IPS-18a (cell line): ENCODE measurements around the gene MRPS21.
A peak's percentile ranks its signal among the peaks of the same experiment; 100 is the strongest.

Source experiments
- H3K27ac ChIP-seq: one replicate; pipeline ENCODE4 v1.5.1; 2013; ENCODE audit warnings: low read length
- H3K27me3 ChIP-seq: one replicate; pipeline ENCODE4 v1.6.1; 2013; ENCODE audit warnings: mild to moderate bottlenecking, low read length; ENCODE audit not compliant: control insufficient read depth, insufficient read depth
- H3K36me3 ChIP-seq: one replicate; pipeline ENCODE4 v1.6.1; 2013; ENCODE audit warnings: low read depth, low read length; ENCODE audit not compliant: control insufficient read depth
- H3K4me1 ChIP-seq: one replicate; pipeline ENCODE4 v1.6.1; 2013; ENCODE audit warnings: low read depth, low read length; ENCODE audit not compliant: control insufficient read depth
- H3K4me3 ChIP-seq: one replicate; pipeline ENCODE4 v1.5.1; 2013; ENCODE audit warnings: low read length
- H3K9ac ChIP-seq: one replicate; pipeline ENCODE4 v1.6.1; 2013; ENCODE audit warnings: mild to moderate bottlenecking, low read length, moderate library complexity
- H3K9me3 ChIP-seq: one replicate; pipeline ENCODE4 v1.6.1; 2013; ENCODE audit warnings: low read depth, low read length; ENCODE audit not compliant: control insufficient read depth

The MRPS21 gene

DNA sequence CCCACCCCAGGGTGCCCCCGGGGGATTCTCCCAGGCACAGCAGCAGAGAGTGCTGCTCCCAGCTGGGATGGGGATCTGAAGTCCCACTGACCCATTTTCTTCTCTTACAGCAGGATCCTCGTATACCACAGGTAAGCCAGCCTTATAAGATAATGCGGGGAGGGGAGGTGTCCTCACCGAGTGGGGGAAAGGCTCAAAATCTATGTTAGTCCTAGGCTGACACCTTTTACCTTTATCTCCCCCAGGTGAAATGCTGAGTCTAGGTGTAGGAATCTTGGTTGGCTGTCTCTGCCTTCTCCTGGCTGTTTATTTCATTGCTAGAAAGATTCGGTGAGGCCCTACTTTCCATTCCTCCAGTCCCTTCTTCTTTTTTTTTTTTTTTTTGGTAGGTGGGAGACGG lies 30.1 kb upstream of the MRPS21 start:
- Histone ChIP-seq H3K9ac (no peak overlapping the region), H3K36me3 (peaks cover 50% of the 10 kb centered on the region), H3K9me3 (no peaks in the 10 kb centered on the region), H3K27me3 (no peaks in the 10 kb centered on the region), H3K4me3 (no peak overlapping the region), H3K27ac (no peak overlapping the region), H3K4me1 (peaks cover 6% of the 10 kb centered on the region)

DNA sequence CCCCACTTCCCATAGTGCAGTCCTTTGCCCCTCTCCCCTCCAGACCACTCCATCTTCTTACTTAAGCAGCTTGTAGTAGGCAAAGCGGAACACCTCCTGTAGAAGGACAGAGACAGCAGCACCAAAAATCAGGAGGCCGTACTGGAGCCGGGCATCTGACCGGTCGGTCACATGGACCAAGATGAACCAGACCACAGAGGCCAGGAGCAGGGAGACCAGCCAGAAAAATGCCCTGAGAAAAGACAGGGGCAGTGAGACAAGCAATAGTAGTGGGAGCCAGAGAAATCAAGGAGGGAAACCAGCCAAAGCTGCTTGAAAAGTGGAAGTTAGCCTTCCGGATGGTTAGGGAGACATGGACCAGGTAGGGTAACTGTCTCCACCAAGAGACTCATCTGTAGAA lies 25.8 kb upstream of the MRPS21 start:
- Histone ChIP-seq H3K9me3 (no peaks in the 10 kb centered on the region), H3K4me3 (peak overlapping the region; percentile 89), H3K27ac (no peak overlapping the region), H3K27me3 (no peaks in the 10 kb centered on the region), H3K9ac (peak overlapping the region; percentile 79), H3K36me3 (peaks cover 34% of the 10 kb centered on the region), H3K4me1 (peaks cover 12% of the 10 kb centered on the region)

GRCh38 chr1:150268340-150268704 lies 25.3 kb upstream of the MRPS21 start:
- Histone ChIP-seq H3K4me1 (peaks cover 16% of the 10 kb centered on the region), H3K4me3 (peak overlapping the region; percentile 89), H3K36me3 (peaks cover 30% of the 10 kb centered on the region), H3K27me3 (no peaks in the 10 kb centered on the region), H3K9ac (peak overlapping the region; percentile 79), H3K27ac (peak overlapping the region; percentile 43), H3K9me3 (no peaks in the 10 kb centered on the region)

DNA sequence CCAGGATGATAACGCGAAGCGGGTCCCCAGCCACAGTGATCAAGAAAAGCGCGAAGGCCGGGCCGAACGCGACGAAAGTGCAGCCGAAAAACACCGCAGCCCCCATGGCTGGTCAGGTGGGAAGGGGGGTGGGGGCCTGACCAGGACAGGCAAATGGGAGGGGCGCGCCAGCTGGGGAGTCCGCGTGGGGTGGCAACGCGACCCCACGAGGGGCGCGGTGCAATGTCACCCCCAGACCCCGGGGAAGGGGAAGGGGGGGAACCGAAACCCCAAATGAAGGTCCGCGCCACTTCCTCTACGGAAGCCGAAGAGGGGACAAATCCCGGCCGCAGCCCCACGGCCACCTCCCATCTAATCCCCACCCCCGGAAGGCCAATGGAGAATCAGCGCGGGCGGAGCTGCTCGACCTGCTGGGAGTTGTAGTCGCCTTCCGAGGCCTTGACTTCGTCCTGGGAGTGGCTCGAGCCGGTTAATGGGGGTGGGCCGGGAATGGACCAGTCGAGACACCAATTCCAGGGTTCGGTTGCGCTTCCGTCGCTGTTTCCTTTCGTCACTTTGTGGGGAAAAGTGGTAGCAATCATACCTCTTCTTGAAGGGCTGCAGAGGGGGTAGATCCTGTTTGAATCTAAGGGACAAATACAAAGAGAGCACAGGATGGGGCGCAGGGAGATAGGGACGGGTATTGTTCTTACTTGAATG lies 24.8 kb upstream of the MRPS21 start, which contains the start of gene APH1A:
Gene APH1A (minus strand): TSS at position 312 of the 699 bp plus-strand sequence. CDS start 206 bp downstream, at position 106.
- Histone ChIP-seq H3K27ac (peak within 1 kb of the TSS; percentile 59), H3K27me3 (no peaks in the 10 kb centered on the region), H3K36me3 (peaks cover 30% of the 10 kb centered on the region), H3K4me1 (peaks cover 19% of the 10 kb centered on the region), H3K9me3 (no peaks in the 10 kb centered on the region), H3K9ac (peak within 1 kb of the TSS; percentile 79), H3K4me3 (peak within 1 kb of the TSS; percentile 89)

DNA sequence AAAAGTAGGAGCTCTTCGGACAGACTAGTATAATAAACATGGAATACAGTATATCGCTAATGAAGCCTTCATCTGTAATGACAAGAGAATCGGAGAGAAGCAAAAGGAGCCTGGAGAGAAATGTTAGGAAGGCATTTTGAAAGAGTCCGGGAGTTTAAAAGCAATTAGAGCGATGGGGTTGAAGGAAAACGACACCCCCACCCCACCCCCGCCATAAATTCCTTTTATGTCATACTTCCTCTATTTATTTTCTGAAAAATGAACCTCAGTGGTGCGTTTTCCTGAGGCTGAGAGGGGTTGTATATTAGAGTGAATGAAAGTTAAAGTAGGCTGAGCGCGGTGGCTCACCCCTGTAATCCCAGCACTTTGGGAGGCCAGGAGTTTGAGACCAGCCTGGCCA lies 24.2 kb upstream of the MRPS21 start:
- Histone ChIP-seq H3K9ac (peak overlapping the region; percentile 60), H3K27me3 (no peaks in the 10 kb centered on the region), H3K9me3 (no peaks in the 10 kb centered on the region), H3K36me3 (peaks cover 26% of the 10 kb centered on the region), H3K27ac (peak overlapping the region; percentile 59), H3K4me1 (peaks cover 19% of the 10 kb centered on the region), H3K4me3 (peak overlapping the region; percentile 89)

DNA sequence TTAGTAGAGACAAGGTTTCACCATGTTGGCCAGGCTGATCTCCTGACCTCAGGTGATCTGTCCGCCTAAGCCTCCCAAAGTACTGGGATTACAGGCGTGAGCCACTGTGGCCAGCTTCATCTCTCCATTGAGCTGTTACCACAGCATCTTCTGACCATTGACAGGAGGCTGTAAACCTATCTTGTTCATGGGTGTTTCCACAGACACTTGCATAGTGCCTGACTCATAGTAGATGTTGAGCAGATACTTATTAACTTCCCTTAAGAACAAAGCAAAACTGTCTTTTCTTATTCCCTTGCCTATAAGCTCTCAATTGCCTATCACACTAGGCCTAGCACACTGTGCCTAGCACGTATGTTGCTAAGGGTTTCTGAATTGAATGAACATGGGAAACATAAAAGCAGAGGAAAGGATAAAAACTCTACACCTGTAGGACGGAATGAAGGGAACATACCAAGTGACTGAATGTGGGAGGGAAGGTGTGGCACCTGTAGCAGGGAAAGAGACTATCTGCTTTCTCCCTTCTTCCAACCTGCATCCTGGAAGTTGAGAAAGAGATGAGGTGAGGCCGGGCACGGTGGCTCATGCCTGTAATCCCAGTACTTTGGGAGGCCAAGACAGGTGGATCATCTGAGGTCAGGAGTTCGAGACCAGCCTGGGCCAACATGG lies 22.2 kb upstream of the MRPS21 start:
- peaks cover 19% of the 10 kb centered on the region for H3K4me1 ChIP-seq
- H3K9me3 ChIP-seq, result no peaks in the 10 kb centered on the region
- no peak overlapping the region for H3K4me3 ChIP-seq
- no peak overlapping the region for H3K27ac ChIP-seq
- H3K9ac ChIP-seq, result no peak overlapping the region
- peaks cover 6% of the 10 kb centered on the region for H3K36me3 ChIP-seq
- H3K27me3 ChIP-seq, result no peaks in the 10 kb centered on the region

DNA sequence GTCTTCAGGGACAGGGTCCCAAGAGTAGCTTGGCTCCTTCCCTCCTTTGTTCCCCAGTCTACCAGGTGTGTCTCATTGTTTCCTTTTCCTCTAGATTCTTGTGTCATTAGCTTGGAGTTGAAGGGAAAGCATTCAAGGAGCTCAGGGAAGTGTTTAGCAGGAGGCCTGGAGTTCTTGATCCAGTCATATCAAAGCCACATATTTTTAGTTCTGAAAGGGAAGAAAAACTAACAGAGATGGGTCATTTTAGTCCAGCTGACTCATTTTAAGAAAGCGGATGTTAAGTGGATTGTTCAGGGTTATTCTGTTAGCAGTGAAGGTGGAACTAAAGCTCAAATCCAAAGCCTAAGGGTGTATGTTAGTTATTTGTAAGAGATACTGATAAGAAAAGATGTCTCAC lies 20.4 kb upstream of the MRPS21 start:
- Histone ChIP-seq H3K27me3 (no peaks in the 10 kb centered on the region), H3K9ac (peak overlapping the region; percentile 5), H3K9me3 (no peaks in the 10 kb centered on the region), H3K4me1 (peaks cover 19% of the 10 kb centered on the region), H3K36me3 (no peaks in the 10 kb centered on the region), H3K27ac (no peak overlapping the region), H3K4me3 (peak overlapping the region; percentile 39)

GRCh38 chr1:150280138-150280707 lies 13.4 kb upstream of the MRPS21 start:
- Histone ChIP-seq H3K9ac (no peak overlapping the region), H3K27ac (no peak overlapping the region), H3K27me3 (peaks cover 10% of the 10 kb centered on the region), H3K36me3 (no peaks in the 10 kb centered on the region), H3K4me1 (peaks cover 3% of the 10 kb centered on the region), H3K4me3 (no peak overlapping the region), H3K9me3 (no peaks in the 10 kb centered on the region)

DNA sequence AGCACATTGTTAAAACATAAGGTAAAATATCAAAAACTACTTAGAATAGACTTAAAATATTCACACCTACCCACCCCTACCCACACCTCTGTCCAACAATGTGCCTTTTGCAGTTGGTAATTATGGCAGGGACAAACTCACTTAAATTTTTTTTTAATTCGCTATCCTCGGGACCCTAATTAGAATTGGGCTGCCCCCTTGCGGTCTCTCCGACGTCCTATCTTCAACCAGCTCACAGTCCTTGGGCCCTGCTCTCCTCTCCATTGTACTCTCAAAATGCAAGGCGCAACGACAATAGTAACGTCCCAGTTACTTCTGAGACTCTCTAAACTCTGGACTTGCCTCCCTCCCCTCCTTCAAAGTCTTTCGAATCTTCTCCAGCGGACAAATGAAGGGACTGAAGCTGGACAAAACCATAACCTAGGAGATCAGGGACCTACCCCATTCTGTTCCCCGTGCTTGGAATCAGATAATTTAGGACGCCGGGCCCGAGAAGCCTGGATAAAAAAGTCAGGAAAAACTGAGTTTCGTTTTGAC lies 12.4 kb upstream of the MRPS21 start:
- peak overlapping the region; percentile 62 for H3K27ac ChIP-seq
- peak overlapping the region; percentile 79 for H3K4me3 ChIP-seq
- H3K9me3 ChIP-seq, result no peaks in the 10 kb centered on the region
- peaks cover 3% of the 10 kb centered on the region for H3K4me1 ChIP-seq
- H3K9ac ChIP-seq, result peak overlapping the region; percentile 90
- no peaks in the 10 kb centered on the region for H3K36me3 ChIP-seq
- H3K27me3 ChIP-seq, result peaks cover 10% of the 10 kb centered on the region

DNA sequence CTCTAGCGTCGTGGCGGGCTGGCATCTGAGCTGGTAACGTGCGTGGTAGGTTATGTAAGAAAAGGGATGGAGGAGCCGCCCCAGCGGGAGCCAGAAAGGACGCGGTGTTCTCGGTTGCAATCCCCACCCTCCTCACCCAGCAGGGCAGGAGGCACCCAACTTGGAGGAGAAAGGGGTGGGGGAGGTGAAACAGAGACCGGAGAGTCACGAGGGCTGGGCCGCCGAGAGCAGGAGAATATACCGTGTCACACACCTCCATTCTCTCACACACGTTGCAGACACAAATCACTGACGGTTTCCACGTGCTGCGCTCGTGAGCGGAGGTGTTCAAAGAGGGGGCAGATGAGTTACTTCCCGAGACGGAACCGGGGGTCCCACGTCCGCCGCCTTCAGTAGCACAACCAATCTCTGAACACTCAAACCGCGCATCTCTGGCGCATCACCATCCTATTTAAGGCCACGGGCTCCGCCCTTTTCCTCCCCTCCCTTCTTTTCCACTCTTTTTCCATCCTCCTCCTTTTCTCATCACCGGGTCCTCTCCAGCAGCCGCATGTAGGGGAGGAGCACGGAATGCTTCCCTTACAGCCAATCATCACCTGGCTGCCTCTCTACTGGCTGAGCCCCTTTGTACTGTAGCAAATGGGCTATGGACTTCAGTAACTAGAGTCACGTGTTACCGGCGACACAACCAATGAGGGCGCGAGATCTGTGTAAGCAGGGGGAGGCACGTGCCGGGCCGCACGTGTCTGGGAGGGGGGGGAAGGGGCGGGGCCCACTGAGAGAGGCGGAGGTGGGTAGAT lies 11.7 kb upstream of the MRPS21 start, which contains the start of gene CIART:
Gene CIART (plus strand): TSS at position 797 of the 800 bp plus-strand sequence. CDS start 714 bp downstream, outside the sequence.
- H3K9ac ChIP-seq, result peak within 1 kb of the TSS; percentile 90
- peak within 1 kb of the TSS; percentile 79 for H3K4me3 ChIP-seq
- H3K36me3 ChIP-seq, result no peaks in the 10 kb centered on the region
- H3K27me3 ChIP-seq, result peaks cover 10% of the 10 kb centered on the region
- H3K27ac ChIP-seq, result peak within 1 kb of the TSS; percentile 62
- peaks cover 3% of the 10 kb centered on the region for H3K4me1 ChIP-seq
- no peaks in the 10 kb centered on the region for H3K9me3 ChIP-seq

DNA sequence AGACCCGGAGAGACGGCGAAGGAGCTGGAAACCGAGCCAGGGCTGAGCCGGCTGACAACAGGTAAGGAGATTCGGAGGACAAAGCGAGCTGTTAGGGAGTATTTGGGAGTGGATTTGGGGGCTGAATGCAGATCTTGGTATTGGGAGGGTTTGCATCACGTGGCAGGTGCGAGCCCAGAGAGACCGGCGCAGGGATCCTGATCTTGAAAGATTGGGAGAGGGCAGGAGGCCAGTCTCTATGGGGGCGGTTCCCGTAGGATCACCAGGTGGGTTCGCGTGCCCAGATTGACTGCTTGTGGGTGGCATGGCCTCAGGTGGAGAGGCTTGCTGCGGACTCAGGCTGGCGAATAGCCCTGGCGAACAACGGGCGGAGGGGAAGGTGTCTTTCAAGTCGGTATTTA lies 11.1 kb upstream of the MRPS21 start:
- Histone ChIP-seq H3K9ac (peak overlapping the region; percentile 5), H3K4me3 (peak overlapping the region; percentile 54), H3K4me1 (peaks cover 3% of the 10 kb centered on the region), H3K9me3 (no peaks in the 10 kb centered on the region), H3K27me3 (peaks cover 10% of the 10 kb centered on the region), H3K27ac (no peak overlapping the region), H3K36me3 (no peaks in the 10 kb centered on the region)
